Osteocyte (in vitro differentiated cells): Measurements from ENCODE around the gene CLCN4. TPM values are rescaled to one million over a fixed set of nuclear protein-coding genes. Genes with fewer than 3 reads are reported as not detected.

Experiments used
- DNase-seq: peaks from one replicate; pipeline ENCODE4 v3.0.0; 2021; ENCODE audit warnings: mixed read lengths; ENCODE audit not compliant: unreplicated experiment; ENCODE audit errors: extremely low spot score
- H3K27ac Mint-ChIP-seq: one replicate; pipeline ENCODE4 v1.8.0; 2021; ENCODE audit warnings: mild to moderate bottlenecking, mixed read lengths; ENCODE audit not compliant: unreplicated experiment
- H3K27me3 Mint-ChIP-seq: one replicate; pipeline ENCODE4 v1.8.0; 2021; ENCODE audit warnings: mixed read lengths; ENCODE audit not compliant: unreplicated experiment
- H3K36me3 Mint-ChIP-seq: one replicate; pipeline ENCODE4 v1.8.0; 2021; ENCODE audit warnings: mixed read lengths; ENCODE audit not compliant: unreplicated experiment
- H3K4me1 Mint-ChIP-seq: one replicate; pipeline ENCODE4 v1.8.0; 2021; ENCODE audit warnings: mixed read lengths; ENCODE audit not compliant: unreplicated experiment
- H3K4me3 Mint-ChIP-seq: one replicate; pipeline ENCODE4 v1.8.0; 2021; ENCODE audit warnings: mild to moderate bottlenecking, moderate library complexity, mixed read lengths; ENCODE audit not compliant: unreplicated experiment
- H3K9me3 Mint-ChIP-seq: one replicate; pipeline ENCODE4 v1.8.0; 2021; ENCODE audit warnings: mixed read lengths; ENCODE audit not compliant: unreplicated experiment
- total RNA-seq: library from RNA; stranded (reverse); gene quantifications from 2 replicates; pipeline ENCODE4 v1.2.1, GENCODE V29; 2021
- TF ChIP-seq, protein P1 (sequence below): fragments of 200-600 bp; sonication (generic); IDR thresholded peaks from 2 replicates; pipeline ENCODE4 v1.5.0; 2021; ENCODE audit warnings: antibody characterized with exemption, mild to moderate bottlenecking, moderate library complexity

Gene CLCN4
- total RNA-seq, 1 donor from 2014 or later, result 2.3 TPM

DNA sequence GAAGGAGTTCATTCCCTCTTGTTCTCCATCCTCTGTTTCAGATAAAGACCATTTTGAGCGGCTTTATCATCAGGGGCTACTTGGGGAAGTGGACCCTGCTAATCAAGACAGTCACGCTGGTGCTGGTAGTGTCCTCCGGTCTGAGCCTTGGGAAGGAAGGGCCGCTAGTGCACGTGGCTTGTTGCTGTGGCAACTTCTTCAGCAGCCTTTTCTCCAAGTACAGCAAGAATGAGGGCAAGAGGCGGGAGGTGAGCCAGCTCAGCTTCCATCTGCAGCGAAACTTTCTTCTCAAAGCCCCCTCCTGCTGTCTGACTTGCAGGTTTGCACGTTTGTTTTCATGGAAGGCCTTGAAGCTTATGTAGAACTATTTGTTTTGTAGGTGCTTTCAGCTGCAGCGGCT is 49.5 kb downstream of the CLCN4 start:
- no peaks in the 10 kb centered on the region for H3K4me1 Mint-ChIP-seq
- H3K27ac Mint-ChIP-seq, result no peak overlapping the region
- TF ChIP-seq, protein P1, sequence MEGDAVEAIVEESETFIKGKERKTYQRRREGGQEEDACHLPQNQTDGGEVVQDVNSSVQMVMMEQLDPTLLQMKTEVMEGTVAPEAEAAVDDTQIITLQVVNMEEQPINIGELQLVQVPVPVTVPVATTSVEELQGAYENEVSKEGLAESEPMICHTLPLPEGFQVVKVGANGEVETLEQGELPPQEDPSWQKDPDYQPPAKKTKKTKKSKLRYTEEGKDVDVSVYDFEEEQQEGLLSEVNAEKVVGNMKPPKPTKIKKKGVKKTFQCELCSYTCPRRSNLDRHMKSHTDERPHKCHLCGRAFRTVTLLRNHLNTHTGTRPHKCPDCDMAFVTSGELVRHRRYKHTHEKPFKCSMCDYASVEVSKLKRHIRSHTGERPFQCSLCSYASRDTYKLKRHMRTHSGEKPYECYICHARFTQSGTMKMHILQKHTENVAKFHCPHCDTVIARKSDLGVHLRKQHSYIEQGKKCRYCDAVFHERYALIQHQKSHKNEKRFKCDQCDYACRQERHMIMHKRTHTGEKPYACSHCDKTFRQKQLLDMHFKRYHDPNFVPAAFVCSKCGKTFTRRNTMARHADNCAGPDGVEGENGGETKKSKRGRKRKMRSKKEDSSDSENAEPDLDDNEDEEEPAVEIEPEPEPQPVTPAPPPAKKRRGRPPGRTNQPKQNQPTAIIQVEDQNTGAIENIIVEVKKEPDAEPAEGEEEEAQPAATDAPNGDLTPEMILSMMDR, result no peak
- H3K36me3 Mint-ChIP-seq, result peaks cover 5% of the 10 kb centered on the region
- H3K4me3 Mint-ChIP-seq, result no peak overlapping the region
- peaks cover 17% of the 10 kb centered on the region for H3K9me3 Mint-ChIP-seq
- H3K27me3 Mint-ChIP-seq, result no peaks in the 10 kb centered on the region
- DNase-seq, result no peak

DNA sequence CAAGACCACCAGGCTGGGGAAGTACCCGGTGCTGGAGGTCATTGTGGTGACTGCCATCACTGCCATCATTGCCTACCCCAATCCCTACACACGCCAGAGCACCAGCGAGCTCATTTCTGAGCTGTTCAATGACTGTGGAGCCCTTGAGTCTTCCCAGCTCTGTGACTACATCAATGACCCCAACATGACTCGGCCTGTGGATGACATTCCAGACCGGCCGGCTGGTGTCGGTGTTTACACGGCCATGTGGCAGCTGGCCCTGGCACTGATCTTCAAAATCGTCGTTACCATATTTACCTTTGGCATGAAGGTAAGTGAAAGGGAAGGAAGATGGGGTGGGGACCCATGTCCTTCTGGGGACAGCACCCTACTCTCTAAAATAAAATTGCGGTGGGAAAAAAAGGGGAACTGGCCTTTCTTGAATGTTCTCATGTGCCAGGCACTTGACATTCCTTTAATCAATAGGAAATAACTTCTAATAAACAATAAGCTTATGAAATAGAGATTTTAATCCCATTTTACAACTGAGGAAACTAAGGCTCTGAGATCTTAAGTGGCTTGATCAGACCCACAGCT is 51.6 kb downstream of the CLCN4 start:
- Mint-ChIP-seq H3K27ac (no peak overlapping the region), H3K9me3 (peaks cover 17% of the 10 kb centered on the region), H3K36me3 (peaks cover 5% of the 10 kb centered on the region), H3K27me3 (no peaks in the 10 kb centered on the region), H3K4me1 (no peaks in the 10 kb centered on the region), H3K4me3 (no peak overlapping the region)
- DNase-seq, result no peak
- TF ChIP-seq, protein P1, result no peak

DNA sequence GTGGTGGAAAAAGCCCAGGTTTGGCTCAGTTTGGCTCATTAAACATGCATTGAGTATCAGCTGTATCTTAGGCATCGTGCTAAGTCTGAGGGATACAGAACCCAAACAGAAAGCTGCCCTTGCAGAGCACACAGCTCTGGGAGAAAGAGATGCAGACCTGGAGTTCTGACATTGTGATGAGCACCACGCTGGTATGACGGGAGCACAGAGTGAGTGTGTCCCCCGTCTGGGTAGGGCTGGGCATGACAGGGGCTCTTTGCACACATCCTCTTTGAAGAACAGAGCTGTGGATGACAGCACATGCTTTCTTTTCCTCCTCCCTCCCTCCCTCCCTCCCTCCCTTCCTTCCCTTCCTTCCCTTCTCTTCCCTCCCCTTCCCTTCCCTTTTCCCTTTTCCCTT is 52.2 kb downstream of the CLCN4 start:
- Mint-ChIP-seq H3K27me3 (no peaks in the 10 kb centered on the region), H3K36me3 (peaks cover 5% of the 10 kb centered on the region), H3K9me3 (peaks cover 17% of the 10 kb centered on the region), H3K27ac (no peak overlapping the region), H3K4me3 (no peak overlapping the region), H3K4me1 (no peaks in the 10 kb centered on the region)
- DNase-seq, result no peak
- TF ChIP-seq, protein P1, result no peak

DNA sequence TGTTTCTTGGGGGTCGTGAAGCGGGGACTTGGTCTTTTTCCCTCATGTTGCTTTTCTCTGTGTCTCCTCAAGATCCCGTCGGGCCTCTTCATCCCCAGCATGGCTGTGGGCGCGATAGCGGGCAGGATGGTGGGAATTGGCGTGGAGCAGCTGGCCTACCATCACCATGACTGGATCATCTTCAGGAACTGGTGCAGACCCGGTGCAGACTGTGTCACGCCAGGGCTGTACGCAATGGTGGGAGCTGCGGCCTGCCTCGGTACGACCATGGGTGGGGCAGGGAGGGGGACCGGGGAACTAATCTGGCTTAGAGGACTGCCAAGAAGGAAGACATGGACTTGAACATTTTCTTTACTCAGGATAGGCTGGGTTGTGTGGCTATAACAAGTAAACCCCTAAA is 55.6 kb downstream of the CLCN4 start:
- Mint-ChIP-seq H3K27me3 (no peaks in the 10 kb centered on the region), H3K4me3 (no peak overlapping the region)

GRCh38 chrX:10213716-10214115 is 56.9 kb downstream of the CLCN4 start:
- H3K27me3 Mint-ChIP-seq, result no peaks in the 10 kb centered on the region
- TF ChIP-seq, protein P1, result no peak
- peaks cover 6% of the 10 kb centered on the region for H3K9me3 Mint-ChIP-seq

More for the DNA sequence above, 55.6 kb downstream of the CLCN4 start:
- no peak for DNase-seq
- Mint-ChIP-seq H3K27ac (no peak overlapping the region), H3K36me3 (peaks cover 4% of the 10 kb centered on the region), H3K9me3 (peaks cover 9% of the 10 kb centered on the region), H3K4me1 (no peaks in the 10 kb centered on the region)
- TF ChIP-seq, protein P1, result no peak

More at GRCh38 chrX:10213716-10214115, 56.9 kb downstream of the CLCN4 start:
- Mint-ChIP-seq H3K27ac (no peak overlapping the region), H3K4me3 (no peak overlapping the region), H3K4me1 (no peaks in the 10 kb centered on the region), H3K36me3 (no peaks in the 10 kb centered on the region)
- DNase-seq, result no peak
